Upper lobe of left lung (tissue), 4 donors: ENCODE measurements around the gene ST3GAL4.

Experiments
- EP300 ChIP-seq, 4 donors: sonication (generic); formaldehyde crosslinking; IDR thresholded peaks; one replicate each; pipeline ENCODE4 v1.5.1; 2017; ENCODE audit warnings: antibody characterized with exemption in 4 of 4, control low read depth in 2 of 4
- POLR2A ChIP-seq, 4 donors: fragments of 450-650 bp; IDR thresholded peaks; one replicate each; pipeline ENCODE4 v1.5.1; 2016 to 2017; ENCODE audit warnings: antibody characterized with exemption in 4 of 4, mild to moderate bottlenecking in 2 of 4
- POLR2AphosphoS5 ChIP-seq, 2 donors: sonication (generic); formaldehyde crosslinking; IDR thresholded peaks; one replicate each; pipeline ENCODE4 v1.5.1; 2017; ENCODE audit warnings: antibody characterized with exemption in 2 of 2
- TF ChIP-seq, protein P1 (sequence below), 6 experiments: fragments of 450-650 bp in 4 of 6; fragments of 200-600 bp in 2 of 6; sonication (generic) in 2 of 6; IDR thresholded peaks; one replicate each; pipeline ENCODE4 v1.5.1; 2016 to 2019; ENCODE audit warnings: antibody characterized with exemption in 6 of 6

DNA sequence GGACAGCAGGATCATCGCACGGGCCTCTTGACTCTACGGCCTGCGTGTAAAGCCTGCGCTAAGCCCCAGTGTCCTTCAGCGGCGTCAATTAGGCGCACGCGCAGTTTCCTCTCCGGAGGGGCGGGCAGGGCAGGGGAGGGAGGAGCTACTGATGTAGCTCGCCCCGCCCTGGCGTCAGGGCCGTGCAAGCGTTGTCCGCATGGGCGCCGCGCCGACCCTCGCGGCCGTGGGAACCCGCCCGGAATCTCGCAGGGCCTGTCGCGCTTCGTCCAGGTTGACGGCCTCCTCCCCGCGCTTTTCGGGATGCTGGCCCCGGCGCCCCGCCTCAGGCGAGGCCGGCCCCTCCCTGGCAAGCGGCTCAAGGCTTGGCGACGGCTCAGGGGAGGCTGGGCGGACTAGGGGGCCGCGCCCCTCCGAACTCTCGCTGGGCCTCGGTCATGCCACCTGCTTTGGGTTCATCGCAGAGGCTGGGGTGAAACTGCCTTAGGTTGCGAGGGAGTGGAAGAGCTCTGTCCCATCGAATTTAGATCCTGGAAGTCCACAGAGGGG is 61.1 kb downstream of the ST3GAL4 start:
- TF ChIP-seq POLR2A (IDR thresholded peaks at IDR 0.05) (peak in 1 of 4 donors; percentile 59), POLR2AphosphoS5 (IDR thresholded peaks at IDR 0.05) (peak in 1 of 2 donors; percentile 31), EP300 (IDR thresholded peaks at IDR 0.05) (no peak)
- TF ChIP-seq, protein P1, sequence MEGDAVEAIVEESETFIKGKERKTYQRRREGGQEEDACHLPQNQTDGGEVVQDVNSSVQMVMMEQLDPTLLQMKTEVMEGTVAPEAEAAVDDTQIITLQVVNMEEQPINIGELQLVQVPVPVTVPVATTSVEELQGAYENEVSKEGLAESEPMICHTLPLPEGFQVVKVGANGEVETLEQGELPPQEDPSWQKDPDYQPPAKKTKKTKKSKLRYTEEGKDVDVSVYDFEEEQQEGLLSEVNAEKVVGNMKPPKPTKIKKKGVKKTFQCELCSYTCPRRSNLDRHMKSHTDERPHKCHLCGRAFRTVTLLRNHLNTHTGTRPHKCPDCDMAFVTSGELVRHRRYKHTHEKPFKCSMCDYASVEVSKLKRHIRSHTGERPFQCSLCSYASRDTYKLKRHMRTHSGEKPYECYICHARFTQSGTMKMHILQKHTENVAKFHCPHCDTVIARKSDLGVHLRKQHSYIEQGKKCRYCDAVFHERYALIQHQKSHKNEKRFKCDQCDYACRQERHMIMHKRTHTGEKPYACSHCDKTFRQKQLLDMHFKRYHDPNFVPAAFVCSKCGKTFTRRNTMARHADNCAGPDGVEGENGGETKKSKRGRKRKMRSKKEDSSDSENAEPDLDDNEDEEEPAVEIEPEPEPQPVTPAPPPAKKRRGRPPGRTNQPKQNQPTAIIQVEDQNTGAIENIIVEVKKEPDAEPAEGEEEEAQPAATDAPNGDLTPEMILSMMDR (IDR thresholded peaks at IDR 0.05), result peak in 2 of 6 experiments; percentile 5 to 33
